ENCODE data around the gene IRAK2.

The IRAK2 gene

GRCh38 chr3:10189557-10190354 lies 25.0 kb downstream of the IRAK2 start:
- DNase-seq (ENCODE audit: low spot score) = peak; percentile 57

GRCh38 chr3:10192953-10193691 lies 28.4 kb downstream of the IRAK2 start:
- DNase-seq (ENCODE audit: low spot score) = no peak

GRCh38 chr3:10193692-10194327 lies 29.1 kb downstream of the IRAK2 start:
- DNase-seq (ENCODE audit: low spot score) = no peak

GRCh38 chr3:10194328-10195071 lies 29.8 kb downstream of the IRAK2 start:
- DNase-seq (ENCODE audit: low spot score) = peak; percentile 68

- DNase-seq (ENCODE audit: low spot score) = no peak
These were observed 30.8 kb downstream of the IRAK2 start for GRCh38 chr3:10195366-10196089.

- peak; percentile 40 for DNase-seq (ENCODE audit: low spot score)
These were observed 31.8 kb downstream of the IRAK2 start for GRCh38 chr3:10196389-10197052.

- no peak for DNase-seq (ENCODE audit: low spot score)
These were observed 33.5 kb downstream of the IRAK2 start for GRCh38 chr3:10198226-10198625.

- DNase-seq (ENCODE audit: low spot score) = peak; percentile 81
These were observed 34.3 kb downstream of the IRAK2 start for GRCh38 chr3:10198761-10199649.

GRCh38 chr3:10204921-10205320 lies 40.2 kb downstream of the IRAK2 start:
- DNase-seq (ENCODE audit: low spot score) = no peak

GRCh38 chr3:10205451-10206165 lies 40.9 kb downstream of the IRAK2 start:
- no peak for DNase-seq (ENCODE audit: low spot score)

GRCh38 chr3:10206166-10206511 lies 41.4 kb downstream of the IRAK2 start:
- DNase-seq (ENCODE audit: low spot score) = no peak

- no peak for DNase-seq (ENCODE audit: low spot score)
These were observed 48.6 kb downstream of the IRAK2 start for GRCh38 chr3:10213156-10213792.

GRCh38 chr3:10215578-10216368 lies 51.1 kb downstream of the IRAK2 start:
- DNase-seq (ENCODE audit: low spot score) = no peak

GRCh38 chr3:10217359-10217758 lies 52.6 kb downstream of the IRAK2 start:
- no peak for DNase-seq (ENCODE audit: low spot score)

- no peak for DNase-seq (ENCODE audit: low spot score)
These were observed 55.0 kb downstream of the IRAK2 start for GRCh38 chr3:10219737-10220136.

GRCh38 chr3:10223676-10224639 lies 59.2 kb downstream of the IRAK2 start:
- no peak for DNase-seq (ENCODE audit: low spot score)
